ENCODE results near the gene HAPSTR1.
"Not testable (repeated sequence)": the region's sequence is repeated elsewhere in the genome, so short reads cannot be mapped to it uniquely, and the experiment has no call there.

DNA sequence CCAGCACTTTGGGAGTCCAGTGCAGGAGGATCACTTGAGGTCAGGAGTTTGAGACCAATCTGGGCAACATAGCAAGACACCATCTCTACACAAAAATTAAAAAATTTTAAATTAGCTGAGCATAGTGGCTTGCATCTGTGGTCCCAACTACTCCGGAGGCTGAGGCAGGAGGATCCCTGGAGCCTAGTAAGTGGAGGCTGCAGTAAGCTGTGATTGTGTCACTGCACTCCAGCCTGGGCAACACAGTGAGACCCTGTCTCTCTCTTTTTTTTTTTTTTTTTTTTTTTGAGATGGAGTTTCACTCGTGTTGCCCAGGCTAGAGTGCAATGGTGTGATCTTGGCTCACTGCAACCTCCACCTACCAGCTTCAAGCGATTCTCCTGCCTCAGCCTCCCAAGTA, 45.9 kb upstream of the HAPSTR1 start:
- TF ChIP-seq, protein P1, sequence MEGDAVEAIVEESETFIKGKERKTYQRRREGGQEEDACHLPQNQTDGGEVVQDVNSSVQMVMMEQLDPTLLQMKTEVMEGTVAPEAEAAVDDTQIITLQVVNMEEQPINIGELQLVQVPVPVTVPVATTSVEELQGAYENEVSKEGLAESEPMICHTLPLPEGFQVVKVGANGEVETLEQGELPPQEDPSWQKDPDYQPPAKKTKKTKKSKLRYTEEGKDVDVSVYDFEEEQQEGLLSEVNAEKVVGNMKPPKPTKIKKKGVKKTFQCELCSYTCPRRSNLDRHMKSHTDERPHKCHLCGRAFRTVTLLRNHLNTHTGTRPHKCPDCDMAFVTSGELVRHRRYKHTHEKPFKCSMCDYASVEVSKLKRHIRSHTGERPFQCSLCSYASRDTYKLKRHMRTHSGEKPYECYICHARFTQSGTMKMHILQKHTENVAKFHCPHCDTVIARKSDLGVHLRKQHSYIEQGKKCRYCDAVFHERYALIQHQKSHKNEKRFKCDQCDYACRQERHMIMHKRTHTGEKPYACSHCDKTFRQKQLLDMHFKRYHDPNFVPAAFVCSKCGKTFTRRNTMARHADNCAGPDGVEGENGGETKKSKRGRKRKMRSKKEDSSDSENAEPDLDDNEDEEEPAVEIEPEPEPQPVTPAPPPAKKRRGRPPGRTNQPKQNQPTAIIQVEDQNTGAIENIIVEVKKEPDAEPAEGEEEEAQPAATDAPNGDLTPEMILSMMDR (conservative IDR thresholded peaks at IDR 0.05), result not testable (repeated sequence)
- TF ChIP-seq EZH2 (IDR thresholded peaks at IDR 0.05; ENCODE audit: low read depth), result not testable (repeated sequence)

All from PC-9 (cell line).